HepG2 (cell line): ENCODE results near the gene CREBZF. TPM values are rescaled to one million over a fixed set of nuclear protein-coding genes. Genes with fewer than 3 reads are reported as not detected.

Source experiments
- AGO2 ChIP-seq: fragments of 200-400 bp; formaldehyde crosslinking; optimal IDR thresholded peaks from 2 replicates; pipeline ENCODE3; 2017; ENCODE audit warnings: mild to moderate bottlenecking, low read depth, low read length, moderate library complexity
- ATRX ChIP-seq: sonication (generic); formaldehyde crosslinking; IDR thresholded peaks from 2 replicates; pipeline ENCODE4 v1.4.0; 2020; ENCODE audit warnings: missing genetic modification reagents, borderline replicate concordance
- CAMTA2 ChIP-seq: sonication (generic); formaldehyde crosslinking; IDR thresholded peaks from 2 replicates; pipeline ENCODE4 v1.4.0; 2020; ENCODE audit warnings: mild to moderate bottlenecking, missing genetic modification reagents, borderline replicate concordance
- CBFB ChIP-seq: sonication (generic); formaldehyde crosslinking; IDR thresholded peaks from 2 replicates; pipeline ENCODE4 v1.4.0; 2020; ENCODE audit warnings: missing genetic modification reagents
- CCAR2 ChIP-seq: fragments of 200-400 bp; formaldehyde crosslinking; optimal IDR thresholded peaks from 2 replicates; pipeline ENCODE3; 2018; ENCODE audit warnings: low read depth, mild to moderate bottlenecking, low read length, moderate library complexity
- HDAC1 ChIP-seq: sonication (generic); formaldehyde crosslinking; IDR thresholded peaks from 2 replicates; pipeline ENCODE4 v1.5.1; 2020; ENCODE audit warnings: mild to moderate bottlenecking, missing genetic modification reagents
- KLF9 ChIP-seq: IDR thresholded peaks from 2 replicates; pipeline ENCODE4 v1.6.1; 2016; ENCODE audit warnings: low read depth
- PBX3 ChIP-seq: sonication (generic); formaldehyde crosslinking; IDR thresholded peaks from 2 replicates; pipeline ENCODE4 v1.8.1; 2023; ENCODE audit warnings: missing genetic modification reagents, inconsistent platforms, borderline replicate concordance
- RFX1 ChIP-seq: fragments of 450-650 bp; IDR thresholded peaks from 2 replicates; pipeline ENCODE4 v1.6.1; 2017
- RNF219 ChIP-seq: sonication (generic); formaldehyde crosslinking; IDR thresholded peaks from 2 replicates; pipeline ENCODE4 v1.5.0; 2020; ENCODE audit warnings: mild to moderate bottlenecking, missing genetic modification reagents
- ZNF3 ChIP-seq: IDR thresholded peaks from 2 replicates; pipeline ENCODE4 v1.7.0; 2017; ENCODE audit warnings: inconsistent platforms
- ZNF350 ChIP-seq: sonication (generic); formaldehyde crosslinking; IDR thresholded peaks from 2 replicates; pipeline ENCODE4 v1.4.0; 2020; ENCODE audit warnings: mild to moderate bottlenecking, low read depth, missing genetic modification reagents, borderline replicate concordance
- ZNF382 ChIP-seq: sonication (generic); formaldehyde crosslinking; IDR thresholded peaks from 2 replicates; pipeline ENCODE4 v1.5.0; 2020; ENCODE audit warnings: missing genetic modification reagents, mild to moderate bottlenecking, borderline replicate concordance
- ZNF460 ChIP-seq: sonication (generic); formaldehyde crosslinking; IDR thresholded peaks from 2 replicates; pipeline ENCODE4 v1.5.1; 2020; ENCODE audit warnings: missing genetic modification reagents, mild to moderate bottlenecking, borderline replicate concordance
- ZNF501 ChIP-seq: sonication (generic); formaldehyde crosslinking; IDR thresholded peaks from 2 replicates; pipeline ENCODE4 v1.5.1; 2020; ENCODE audit warnings: mild to moderate bottlenecking, moderate library complexity, missing genetic modification reagents
- ZNF609 ChIP-seq: sonication (generic); formaldehyde crosslinking; IDR thresholded peaks from 2 replicates; pipeline ENCODE4 v1.4.0; 2020; ENCODE audit warnings: mild to moderate bottlenecking, missing genetic modification reagents, borderline replicate concordance
- ZNF883 ChIP-seq: sonication (generic); formaldehyde crosslinking; IDR thresholded peaks from 2 replicates; pipeline ENCODE4 v1.5.1; 2020; ENCODE audit warnings: mild to moderate bottlenecking, missing genetic modification reagents; ENCODE audit errors: not compliant biosample characterization
- polyA plus RNA-seq, 8 experiments: library from polyadenylated mRNA; depleted of rRNA in 3 of 8; stranded (reverse) in 7 of 8; unstranded in 1 of 8; fragments of >200 nt; fragmentation: Illumina TruSeq in 4 of 8; extraction: Trizol in 4 of 8; gene quantifications; 2 replicates each; pipeline versions ENCODE4 v1.2.1 to v1.2.3, GENCODE V29; 2011 to 2016; ENCODE audit warnings: low read depth in 4 of 8, missing spikeins in 1 of 8, mixed read lengths in 1 of 8; ENCODE audit not compliant: insufficient read depth in 1 of 8
- total RNA-seq, 5 experiments: library from RNA; depleted of rRNA; stranded (reverse); fragments of >200 nt; fragmentation: Illumina TruSeq; extraction: Trizol; gene quantifications; 2 replicates each; pipeline ENCODE4 v1.2.3, GENCODE V29; 2016; ENCODE audit warnings: low read depth in 1 of 5

Gene CREBZF
- total and polyA plus RNA-seq, 2 of the 13 experiments (the other 11 are each of a cell fraction or from before 2014, with no cell fraction given), result 30.6 to 43.1 TPM

GRCh38 chr11:85664615-85665481 is at the start of gene CREBZF (continued):
- no peak for TF ChIP-seq ZNF3 (CRISPR knock-in tag)
- TF ChIP-seq CCAR2, result no peak
- peak; percentile 81; the same call in 1 of the 2 replicates for TF ChIP-seq ZNF350 (CRISPR knock-in tag)
- no peak for TF ChIP-seq ZNF382 (CRISPR knock-in tag)
- TF ChIP-seq ATRX (CRISPR knock-in tag), result no peak
- TF ChIP-seq RFX1, result no peak
- TF ChIP-seq HDAC1, result peak; percentile 79
- TF ChIP-seq ZNF883 (CRISPR knock-in tag), result no peak
- peak; percentile 50; the same call in 1 of the 2 replicates for TF ChIP-seq KLF9 (CRISPR knock-in tag)
- peak; percentile 37; the same call in 1 of the 2 replicates for TF ChIP-seq ZNF609 (CRISPR knock-in tag)
- TF ChIP-seq PBX3, result peak; percentile 22; the same call in 1 of the 2 replicates
- 0 out of 2 replicates have a peak, but pooled peaks have one; percentile 53 for TF ChIP-seq CBFB
- 0 out of 2 replicates have a peak, but pooled peaks have one; percentile 38 for TF ChIP-seq ZNF460
- TF ChIP-seq RNF219 (CRISPR knock-in tag), result no peak
- TF ChIP-seq CAMTA2 (CRISPR knock-in tag), result 0 out of 2 replicates have a peak, but pooled peaks have one; percentile 56
- peak; percentile 92 for TF ChIP-seq ZNF501 (CRISPR knock-in tag)
- TF ChIP-seq AGO2, result peak; percentile 96
